HEK293T (cell line): ENCODE results near the gene PEX10.
A peak's percentile ranks its signal among the peaks of the same experiment; 100 is the strongest.
"Not testable (repeated sequence)": the region's sequence is repeated elsewhere in the genome, so short reads cannot be mapped to it uniquely, and the experiment has no call there.

Experiments
- CTCF ChIA-PET: fragments of 350-600 bp; formaldehyde crosslinking; extraction: SDS; loops from one replicate; lab custom pipeline; 2021; ENCODE audit warnings: antibody characterized with exemption, inconsistent platforms; lab: Yijun Ruan, JAX
- POLR2A ChIA-PET: fragments of 350-600 bp; formaldehyde crosslinking; extraction: SDS; loops from one replicate; lab custom pipeline; 2020; ENCODE audit warnings: antibody characterized with exemption, inconsistent platforms; lab: Yijun Ruan, JAX
- DNase-seq: peaks from one replicate; pipeline ENCODE4 v3.0.0; 2012; ENCODE audit warnings: mixed read lengths; ENCODE audit errors: extremely low spot score
- ARNT ChIP-seq: fragments of 450-650 bp; IDR thresholded peaks from 2 replicates; pipeline ENCODE4 v1.6.1; 2017; ENCODE audit warnings: mild to moderate bottlenecking
- BHLHE40 ChIP-seq: fragments of 450-650 bp; IDR thresholded peaks from 2 replicates; pipeline ENCODE4 v1.6.1; 2016; ENCODE audit warnings: mild to moderate bottlenecking, moderate library complexity, borderline replicate concordance
- CTBP1 ChIP-seq: fragments of 450-650 bp; IDR thresholded peaks from 2 replicates; pipeline ENCODE4 v1.6.1; 2016; ENCODE audit warnings: borderline replicate concordance
- ELF4 ChIP-seq: fragments of 450-650 bp; IDR thresholded peaks from 2 replicates; pipeline ENCODE4 v1.6.1; 2017; ENCODE audit warnings: antibody characterized with exemption
- FOXA1 ChIP-seq: fragments of 450-650 bp; IDR thresholded peaks from 2 replicates; pipeline ENCODE4 v1.6.1; 2016; ENCODE audit warnings: mild to moderate bottlenecking
- FOXK2 ChIP-seq: fragments of 450-650 bp; IDR thresholded peaks from 2 replicates; pipeline ENCODE4 v1.6.1; 2016; ENCODE audit warnings: mild to moderate bottlenecking
- FOXM1 ChIP-seq: fragments of 450-650 bp; IDR thresholded peaks from 2 replicates; pipeline ENCODE4 v1.6.1; 2017; ENCODE audit warnings: mild to moderate bottlenecking, borderline replicate concordance
- HDGF ChIP-seq: fragments of 450-650 bp; IDR thresholded peaks from 2 replicates; pipeline ENCODE4 v1.6.1; 2017; ENCODE audit warnings: antibody characterized with exemption, borderline replicate concordance
- L3MBTL2 ChIP-seq: fragments of 450-650 bp; conservative IDR thresholded peaks from 2 replicates; pipeline ENCODE4 v1.6.1; 2016; ENCODE audit warnings: mild to moderate bottlenecking
- LEF1 ChIP-seq: fragments of 450-650 bp; IDR thresholded peaks from 2 replicates; pipeline ENCODE4 v1.6.1; 2017; ENCODE audit warnings: mild to moderate bottlenecking, borderline replicate concordance
- NFRKB ChIP-seq: fragments of 450-650 bp; IDR thresholded peaks from 2 replicates; pipeline ENCODE4 v1.6.1; 2016; ENCODE audit warnings: mild to moderate bottlenecking, moderate library complexity
- SP1 ChIP-seq: fragments of 450-650 bp; IDR thresholded peaks from 2 replicates; pipeline ENCODE4 v1.6.1; 2017
- SUZ12 ChIP-seq: fragments of 450-650 bp; IDR thresholded peaks from 2 replicates; pipeline ENCODE4 v1.6.1; 2016; ENCODE audit warnings: mild to moderate bottlenecking
- TARDBP ChIP-seq: fragments of 450-650 bp; IDR thresholded peaks from 2 replicates; pipeline ENCODE4 v1.6.1; 2016
- ZNF384 ChIP-seq: fragments of 450-650 bp; IDR thresholded peaks from 2 replicates; pipeline ENCODE4 v1.6.1; 2016
- TF ChIP-seq, protein P1 (sequence below): fragments of 450-650 bp; IDR thresholded peaks from 2 replicates; pipeline ENCODE4 v1.6.1; 2016

PEX10 gene

DNA sequence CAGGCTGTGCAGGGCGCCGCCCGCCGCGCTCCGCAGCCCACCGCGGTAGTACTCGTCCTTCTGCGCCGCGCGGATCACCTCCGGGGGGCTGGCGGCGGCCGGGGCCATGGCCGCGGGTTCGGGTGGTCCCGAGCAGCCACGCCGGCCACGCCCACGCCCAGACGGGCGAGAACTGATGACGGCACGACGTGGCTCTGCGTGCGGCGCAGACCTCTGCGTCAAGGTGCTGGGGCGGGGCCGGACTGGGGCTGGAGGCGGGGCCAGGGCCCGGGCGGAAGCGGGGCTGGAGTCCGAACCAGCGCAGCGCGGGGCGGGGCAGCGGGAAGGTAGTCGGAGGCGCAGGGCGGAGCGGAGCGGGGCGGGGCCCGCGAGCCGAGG is at the start of gene PEX10:
Gene PEX10, minus strand, starts transcription at position 170 of the 378 bp plus-strand sequence. Its CDS starts 62 bp downstream, at position 108.
- CTCF ChIA-PET = interaction anchor here (1.8 kb wide), 1 partner anchor 135 kb away, joined by 4 read pairs; no protein-coding TSS in a partner anchor

DNA sequence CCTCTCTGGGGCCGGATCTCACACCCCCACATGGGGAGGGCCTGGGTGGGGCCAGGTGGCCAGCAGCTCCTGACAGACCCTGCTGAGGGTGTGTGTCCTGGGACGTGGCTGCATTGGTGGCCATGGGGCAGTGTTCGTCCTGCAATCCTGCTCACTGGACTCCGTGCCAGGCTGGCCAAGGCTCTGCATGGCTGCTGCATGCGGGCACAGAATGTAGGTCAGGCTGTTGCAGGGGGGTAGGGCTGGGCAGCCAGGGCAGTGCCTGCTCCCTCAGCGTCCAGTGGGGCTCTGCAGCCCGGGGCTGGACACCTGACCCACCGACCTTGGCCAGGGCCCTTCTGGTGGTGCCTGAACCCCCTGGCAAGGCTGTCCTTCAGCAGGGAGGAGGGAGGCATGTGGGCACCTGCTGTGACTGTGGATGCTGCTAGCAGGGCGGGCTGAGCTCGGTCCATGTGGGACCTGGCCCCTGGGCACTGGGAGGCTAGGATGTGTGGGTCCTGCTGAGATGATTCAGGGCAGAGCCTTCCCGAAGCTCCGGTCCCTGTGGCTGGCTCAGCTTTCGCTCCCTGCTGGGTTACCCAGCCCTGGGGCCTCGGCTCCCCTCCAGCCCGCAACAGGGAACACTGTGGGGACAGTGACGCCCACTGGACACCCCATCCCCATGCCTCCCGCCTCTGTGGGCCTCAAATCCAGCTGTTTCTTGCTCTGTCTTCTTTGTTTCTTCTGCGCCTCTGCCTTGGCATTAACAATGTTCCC is 48.8 kb upstream of the PEX10 start:
- ChIA-PET POLR2A (no interaction called here), CTCF (interaction anchor here (1.9 kb wide), 1 partner anchor 86 kb away, joined by 5 read pairs; no protein-coding TSS in a partner anchor)
- TF ChIP-seq L3MBTL2 (no peak), ELF4 (no peak), FOXM1 (no peak)
- no peak for DNase-seq

More for the DNA sequence above, at the start of gene PEX10:
- DNase-seq = peak; percentile 99
- TF ChIP-seq FOXM1 (no peak), HDGF (no peak), ELF4 (no peak), L3MBTL2 (no peak), FOXK2 (no peak), CTBP1 (no peak), FOXA1 (no peak), BHLHE40 (no peak), LEF1 (no peak), NFRKB (no peak), SP1 (no peak), SUZ12 (no peak), ARNT (no peak)
- TF ChIP-seq, protein P1, sequence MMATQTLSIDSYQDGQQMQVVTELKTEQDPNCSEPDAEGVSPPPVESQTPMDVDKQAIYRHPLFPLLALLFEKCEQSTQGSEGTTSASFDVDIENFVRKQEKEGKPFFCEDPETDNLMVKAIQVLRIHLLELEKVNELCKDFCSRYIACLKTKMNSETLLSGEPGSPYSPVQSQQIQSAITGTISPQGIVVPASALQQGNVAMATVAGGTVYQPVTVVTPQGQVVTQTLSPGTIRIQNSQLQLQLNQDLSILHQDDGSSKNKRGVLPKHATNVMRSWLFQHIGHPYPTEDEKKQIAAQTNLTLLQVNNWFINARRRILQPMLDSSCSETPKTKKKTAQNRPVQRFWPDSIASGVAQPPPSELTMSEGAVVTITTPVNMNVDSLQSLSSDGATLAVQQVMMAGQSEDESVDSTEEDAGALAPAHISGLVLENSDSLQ = no peak
- POLR2A ChIA-PET = interaction anchor here (1.0 to 4.4 kb wide), 4 partner anchors 20 to 209 kb away, joined by 3 to 18 read pairs (median 8); partner anchors contain the start of genes MORN1, PANK4 and RER1

DNA sequence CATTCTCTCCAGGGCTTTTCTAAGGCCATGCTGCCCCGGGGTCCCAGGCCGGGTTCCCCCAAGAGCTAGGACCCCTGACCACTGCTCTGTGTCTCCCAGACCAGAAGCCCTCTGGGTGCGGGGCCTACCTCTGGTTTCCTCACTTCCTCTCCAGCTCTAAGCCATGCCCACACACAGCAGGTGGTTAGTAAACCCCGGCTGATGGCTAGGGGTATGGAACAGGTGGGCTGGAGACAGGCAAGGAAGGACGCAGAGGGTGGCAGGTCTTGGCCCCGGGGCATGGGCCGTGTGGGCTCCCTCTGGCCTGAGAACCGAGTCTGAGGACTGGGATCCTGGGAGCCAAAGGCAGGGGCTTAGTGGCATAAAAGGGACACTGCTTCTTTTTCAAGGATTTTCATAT is 47.8 kb upstream of the PEX10 start:
- ChIA-PET CTCF (interaction anchor here (1.9 kb wide), 1 partner anchor 87 kb away, joined by 5 read pairs; no protein-coding TSS in a partner anchor), POLR2A (no interaction called here)
- DNase-seq = no peak
- no peak for TF ChIP-seq L3MBTL2
- TF ChIP-seq TARDBP = no peak
- no peak for TF ChIP-seq NFRKB
- TF ChIP-seq SUZ12 = no peak
- TF ChIP-seq FOXA1 = no peak
- no peak for TF ChIP-seq ARNT
- no peak for TF ChIP-seq FOXM1
- TF ChIP-seq CTBP1 = no peak
- TF ChIP-seq SP1 = no peak
- TF ChIP-seq, protein P1 = no peak

DNA sequence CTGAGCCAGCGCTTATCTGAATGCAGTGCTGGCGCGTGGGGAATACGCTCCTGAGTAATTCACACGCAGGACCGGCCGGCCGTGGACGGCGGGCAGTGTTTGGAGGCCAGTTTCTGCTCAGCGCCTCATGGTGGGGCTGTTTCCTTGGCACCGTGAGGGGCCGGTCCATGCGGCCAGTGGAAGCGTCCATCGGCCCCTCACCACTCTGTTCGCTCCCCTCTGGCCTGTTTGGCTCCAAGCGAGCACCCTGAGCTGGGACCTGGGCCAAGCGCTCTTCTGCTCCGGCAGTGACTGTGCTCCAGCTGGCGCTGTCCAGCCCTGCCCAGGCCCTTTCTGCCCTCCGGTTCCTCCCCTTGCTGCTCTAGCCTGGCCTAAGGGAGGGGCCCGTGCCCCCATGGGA is 47.4 kb upstream of the PEX10 start:
- TF ChIP-seq SP1 (no peak), ELF4 (no peak), ARNT (no peak), TARDBP (no peak), BHLHE40 (no peak), NFRKB (no peak), HDGF (no peak), LEF1 (no peak), SUZ12 (no peak), ZNF384 (no peak), CTBP1 (no peak), FOXA1 (no peak), L3MBTL2 (no peak), FOXK2 (no peak), FOXM1 (no peak)
- TF ChIP-seq, protein P1 = no peak
- no peak for DNase-seq
- ChIA-PET CTCF (interaction anchor here (1.9 kb wide), 1 partner anchor 87 kb away, joined by 5 read pairs; no protein-coding TSS in a partner anchor), POLR2A (no interaction called here)

DNA sequence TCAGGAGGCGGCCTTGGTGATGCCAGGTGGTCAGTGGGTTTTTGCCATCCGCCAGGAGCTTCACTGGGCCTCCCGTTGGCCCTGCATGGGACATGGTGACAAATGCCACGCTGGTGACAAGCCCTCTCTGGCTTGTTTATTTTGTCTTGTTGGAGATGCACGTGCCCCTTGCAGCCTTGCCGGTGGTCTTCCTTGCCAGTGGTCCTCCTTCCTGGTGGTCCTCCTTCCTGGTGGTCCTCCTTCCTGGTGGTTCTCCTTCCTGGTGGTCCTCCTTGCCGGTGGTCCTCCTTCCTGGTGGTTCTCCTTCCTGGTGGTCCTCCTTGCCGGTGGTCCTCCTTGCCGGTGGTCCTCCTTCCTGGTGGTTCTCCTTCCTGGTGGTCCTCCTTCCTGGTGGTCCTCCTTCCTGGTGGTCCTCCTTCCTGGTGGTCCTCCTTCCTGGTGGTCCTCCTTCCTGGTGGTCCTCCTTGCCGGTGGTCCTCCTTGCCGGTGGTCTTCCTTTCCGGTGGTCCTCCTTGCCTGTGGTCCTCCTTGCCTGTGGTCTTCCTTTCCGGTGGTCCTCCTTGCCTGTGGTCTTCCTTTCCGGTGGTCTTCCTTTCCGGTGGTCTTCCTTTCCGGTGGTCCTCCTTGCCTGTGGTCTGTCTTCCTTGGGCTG is 46.9 kb upstream of the PEX10 start:
- DNase-seq, CTCF ChIA-PET, POLR2A ChIA-PET: not testable (repeated sequence)

DNA sequence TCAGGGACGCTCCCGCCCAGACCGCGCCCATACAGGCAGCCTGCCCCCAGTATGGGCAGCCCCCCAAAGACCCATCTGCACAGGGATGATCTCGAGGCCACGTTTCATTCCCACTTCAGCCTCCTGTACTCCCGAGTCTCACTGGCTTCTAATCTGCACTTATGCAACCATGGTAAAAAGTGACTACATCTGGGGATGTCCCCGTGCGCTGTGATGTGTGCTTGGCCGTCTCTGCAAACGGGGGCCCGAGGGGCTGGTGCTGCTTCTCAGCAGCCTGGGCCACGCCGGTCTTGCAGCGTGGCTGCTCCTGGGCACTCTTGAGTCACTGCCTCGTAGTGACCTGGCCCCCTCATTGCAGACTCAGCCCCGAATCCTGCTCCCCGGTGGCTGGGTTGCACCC is 46.3 kb upstream of the PEX10 start:
- DNase-seq = no peak
- CTCF ChIA-PET = no interaction called here
- POLR2A ChIA-PET = no interaction called here
- TF ChIP-seq FOXA1 (no peak), BHLHE40 (no peak), L3MBTL2 (no peak)
